SK-N-MC (cell line): ENCODE measurements around the gene A3GALT2.

ENCODE experiments used
- EZH2 ChIP-seq: fragments of 200-600 bp; sonication (generic); IDR thresholded peaks from one replicate; pipeline ENCODE4 v1.6.1; 2017; ENCODE audit warnings: antibody characterized with exemption
- FOXP2 ChIP-seq: optimal IDR thresholded peaks from 2 replicates; pipeline ENCODE3; 2011; ENCODE audit warnings: mild to moderate bottlenecking, moderate library complexity; ENCODE audit not compliant: insufficient read depth; ENCODE audit errors: extremely low read length, control extremely low read depth
- POLR2AphosphoS5 ChIP-seq: IDR thresholded peaks from 2 replicates; pipeline ENCODE4 v1.6.1; 2012; ENCODE audit warnings: mild to moderate bottlenecking, low read depth, low read length, borderline replicate concordance

- TF ChIP-seq POLR2AphosphoS5 (no peak), EZH2 (no peak), FOXP2 (no peak)
Observed at GRCh38 chr1:33296824-33297223, 24.1 kb downstream of the A3GALT2 start.
